Activated T-cell treated with anti-CD3 and anti-CD28 coated beads for 4 hours (primary cell): ENCODE measurements around the gene RIN3.

Experiments used
- DNase-seq: peaks from one replicate; pipeline ENCODE4 v3.0.0-alpha.2; 2020

The RIN3 gene

DNA sequence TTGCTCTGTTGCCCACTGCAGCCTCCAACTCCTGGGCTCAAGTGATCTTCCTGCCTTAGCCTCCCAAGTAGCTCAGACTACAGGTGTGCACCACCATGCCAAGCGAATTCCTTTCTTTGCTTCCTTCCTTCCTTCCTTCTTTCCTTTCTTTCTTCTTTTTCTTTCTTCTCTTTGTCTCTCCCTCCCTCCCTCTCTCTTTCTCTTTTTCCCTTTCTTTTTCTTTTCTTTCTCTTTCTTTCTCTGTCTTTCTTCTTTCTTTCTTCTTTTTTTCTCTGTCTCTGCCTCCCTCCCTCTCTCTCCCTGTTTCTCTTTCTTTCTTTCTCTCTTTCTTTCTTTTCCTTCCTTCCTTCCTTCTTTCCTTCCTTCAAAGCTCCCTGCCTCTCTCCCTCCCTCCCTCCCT is 182.0 kb downstream of the RIN3 start:
- no peak for DNase-seq

- no peak for DNase-seq
Observed at GRCh38 chr14:92696366-92696765, 182.8 kb downstream of the RIN3 start.

DNA sequence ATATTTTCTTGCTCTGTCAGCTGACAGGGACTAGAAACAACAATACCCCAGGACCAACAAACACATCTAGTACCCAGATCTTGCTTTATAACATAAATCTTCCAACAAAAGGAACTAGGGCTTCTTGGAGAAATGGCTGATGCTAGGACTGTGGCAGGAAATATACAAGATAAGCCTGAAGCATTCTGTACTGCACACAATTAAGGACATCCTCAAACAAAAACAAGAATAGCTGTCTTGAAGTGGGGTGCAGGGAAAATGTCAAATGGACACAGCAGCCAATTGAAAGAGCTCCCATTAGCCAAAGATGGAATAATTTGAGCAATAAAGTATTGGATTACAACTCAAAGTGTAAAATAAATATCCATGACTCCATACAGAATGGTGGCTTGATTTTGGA is 184.8 kb downstream of the RIN3 start:
- no peak for DNase-seq

GRCh38 chr14:92701826-92702225 is 188.2 kb downstream of the RIN3 start:
- no peak for DNase-seq

DNA sequence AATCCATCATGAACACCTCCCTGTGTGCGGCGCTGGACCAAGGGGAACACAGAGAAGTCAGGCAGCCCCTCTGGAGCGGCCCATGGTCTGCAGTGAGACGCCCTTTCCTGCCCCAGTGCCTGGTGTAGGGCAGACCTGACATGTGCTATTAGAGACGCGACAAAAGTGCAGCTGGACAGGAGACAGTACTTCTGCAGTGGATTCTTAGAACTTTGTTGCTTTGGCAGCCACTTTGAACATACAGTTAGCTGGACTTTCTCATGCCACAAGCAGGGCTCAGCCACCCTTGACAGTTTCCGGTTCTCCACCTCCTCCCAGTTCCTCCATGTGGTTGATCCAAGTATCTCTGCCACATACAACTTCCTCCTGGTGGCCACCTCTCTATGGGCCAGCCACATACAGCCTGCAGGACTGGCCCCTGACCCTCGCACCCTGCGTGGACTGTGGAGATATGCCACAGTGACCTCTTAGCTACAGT is 188.9 kb downstream of the RIN3 start:
- no peak for DNase-seq

DNA sequence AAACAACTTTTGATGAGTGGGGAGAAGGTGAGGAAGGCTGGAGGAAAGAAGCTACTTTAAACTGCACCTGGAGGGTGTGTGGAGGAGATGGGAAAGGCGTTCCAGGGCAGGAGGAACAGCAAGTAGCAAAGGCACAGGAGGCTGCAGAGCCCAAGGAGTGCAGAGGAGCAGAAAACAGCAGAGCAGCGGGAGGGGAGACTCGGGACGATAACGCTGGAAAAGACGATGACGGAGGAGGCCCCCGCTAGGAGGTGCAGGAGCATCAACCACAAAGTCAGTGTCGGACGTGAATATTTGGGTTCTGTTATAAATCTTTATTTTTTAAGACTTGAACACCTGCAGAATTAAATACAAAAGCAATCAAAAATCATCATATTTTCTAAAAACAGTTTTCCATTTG is 189.9 kb downstream of the RIN3 start:
- no peak for DNase-seq

DNA sequence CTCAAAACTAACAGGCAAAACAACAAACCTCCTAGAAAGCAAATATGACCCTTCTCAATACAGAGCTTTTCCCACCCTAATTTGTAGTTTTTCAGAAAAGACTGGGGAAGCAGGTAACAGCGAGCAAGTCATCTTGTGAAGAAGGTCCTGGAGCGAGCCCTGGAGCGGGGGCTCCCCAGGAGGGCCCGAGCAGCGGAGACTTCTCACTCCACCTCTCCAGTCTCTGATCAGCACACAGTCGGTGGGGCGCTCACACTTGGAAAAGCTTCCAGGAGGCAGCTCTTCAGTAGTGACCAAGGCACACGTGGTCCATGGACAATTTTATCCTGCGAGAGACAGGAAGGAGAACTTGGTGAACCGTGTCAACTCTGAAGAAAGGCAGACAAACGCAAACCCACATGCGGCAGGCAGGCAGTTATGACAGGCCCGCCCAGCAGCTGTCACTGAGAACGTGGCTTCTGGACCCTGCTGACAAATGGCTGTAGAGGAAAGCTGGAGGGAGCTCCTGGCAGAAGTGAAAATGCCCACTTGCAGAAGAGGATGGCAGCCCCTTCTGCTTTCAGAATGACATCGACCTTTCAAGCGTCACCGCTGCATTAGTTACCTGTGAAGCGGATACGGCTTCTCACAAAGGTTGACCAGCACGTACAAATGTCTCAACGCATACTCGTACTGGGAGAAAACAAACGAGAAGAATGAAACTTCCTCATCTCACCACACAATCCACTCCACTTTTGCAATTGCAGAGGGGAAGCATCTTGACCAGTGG is 190.6 kb downstream of the RIN3 start:
- DNase-seq = no peak

DNA sequence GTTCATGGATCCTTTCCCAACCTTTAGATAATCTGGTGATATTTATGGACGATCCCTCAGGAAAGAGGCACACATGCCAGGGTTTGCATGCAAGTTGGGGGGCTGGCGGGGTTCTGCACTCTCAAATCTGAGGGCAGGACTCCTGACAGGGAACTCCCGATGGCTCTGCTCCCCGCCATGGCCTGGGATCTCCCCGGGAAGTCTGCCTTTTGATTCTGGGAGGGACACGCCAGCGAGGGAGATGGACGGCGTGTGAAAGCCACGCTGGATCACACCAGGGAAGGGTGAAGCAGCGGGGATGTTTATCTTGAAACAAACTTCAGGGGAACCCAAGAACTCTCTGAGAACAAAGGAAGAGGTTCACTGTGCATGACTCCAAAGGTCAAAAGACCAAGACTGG is 191.2 kb downstream of the RIN3 start:
- DNase-seq = no peak

- no peak for DNase-seq
Observed at GRCh38 chr14:92706386-92706785, 192.8 kb downstream of the RIN3 start.

GRCh38 chr14:92709340-92710000 is 195.9 kb downstream of the RIN3 start:
- DNase-seq = no peak

- DNase-seq = no peak
Observed at GRCh38 chr14:92710001-92710341, 196.4 kb downstream of the RIN3 start.

DNA sequence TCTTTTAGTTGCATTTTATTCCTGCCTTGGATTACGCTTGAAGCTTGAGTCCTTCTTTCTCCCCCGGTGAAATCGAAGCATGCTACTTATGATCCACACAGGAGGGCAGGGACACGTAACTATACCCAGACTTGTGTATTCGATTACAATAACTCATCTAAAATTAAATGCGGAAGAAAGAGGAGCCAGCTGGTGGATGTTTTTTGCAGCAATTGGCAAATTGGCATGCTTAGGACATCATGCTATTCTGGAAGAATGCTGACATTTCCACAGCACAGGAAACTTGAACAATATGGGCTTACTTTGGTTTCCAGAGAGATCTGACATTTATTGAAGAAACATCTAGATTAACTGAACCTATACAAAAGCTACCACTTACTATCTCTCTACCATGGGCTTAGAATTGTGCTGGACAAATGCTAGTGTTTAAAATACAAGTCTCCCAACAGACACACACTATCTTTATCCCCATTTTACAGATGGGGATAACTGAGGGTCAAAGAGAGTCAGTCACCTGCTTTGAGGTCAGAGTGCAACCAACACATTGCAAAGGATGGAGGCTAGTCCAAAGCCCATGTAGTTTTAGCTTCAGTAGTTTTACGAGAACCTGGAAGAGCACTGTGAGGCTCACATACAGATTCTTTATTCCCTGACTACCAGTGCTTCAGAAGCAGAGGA is 198.5 kb downstream of the RIN3 start:
- no peak for DNase-seq

GRCh38 chr14:92712654-92713051 is 199.1 kb downstream of the RIN3 start:
- DNase-seq = no peak

DNA sequence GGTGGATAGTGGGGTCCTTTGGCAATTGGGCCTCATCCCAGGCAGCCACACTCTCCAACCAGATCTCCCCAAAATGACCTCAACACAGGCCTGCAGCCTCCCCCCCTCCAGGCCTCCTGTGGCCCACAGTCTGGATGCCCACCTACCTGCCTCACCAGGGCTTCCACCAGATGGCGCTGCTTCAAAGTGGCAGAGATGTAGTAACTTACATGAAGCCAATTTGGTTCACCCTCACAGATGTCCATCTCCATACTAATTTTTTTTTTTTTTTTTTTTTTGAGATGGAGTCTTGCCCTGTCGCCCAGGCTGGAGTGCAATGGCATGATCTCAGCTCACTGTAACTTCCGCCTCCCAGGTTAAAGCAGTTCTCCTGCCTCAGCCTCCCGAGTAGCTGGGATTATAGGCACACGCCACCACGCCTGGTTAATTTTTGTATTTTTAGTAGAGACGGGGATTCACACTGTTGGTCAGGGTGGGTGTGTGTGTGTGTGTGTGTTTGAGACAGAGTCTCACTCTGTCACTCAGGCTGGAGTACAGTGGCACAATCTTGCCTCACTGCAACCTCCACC is 201.2 kb downstream of the RIN3 start:
- peak; percentile 78 for DNase-seq

GRCh38 chr14:92716131-92716530 is 202.6 kb downstream of the RIN3 start:
- DNase-seq = no peak

GRCh38 chr14:92717571-92718042 is 204.0 kb downstream of the RIN3 start:
- DNase-seq = no peak

DNA sequence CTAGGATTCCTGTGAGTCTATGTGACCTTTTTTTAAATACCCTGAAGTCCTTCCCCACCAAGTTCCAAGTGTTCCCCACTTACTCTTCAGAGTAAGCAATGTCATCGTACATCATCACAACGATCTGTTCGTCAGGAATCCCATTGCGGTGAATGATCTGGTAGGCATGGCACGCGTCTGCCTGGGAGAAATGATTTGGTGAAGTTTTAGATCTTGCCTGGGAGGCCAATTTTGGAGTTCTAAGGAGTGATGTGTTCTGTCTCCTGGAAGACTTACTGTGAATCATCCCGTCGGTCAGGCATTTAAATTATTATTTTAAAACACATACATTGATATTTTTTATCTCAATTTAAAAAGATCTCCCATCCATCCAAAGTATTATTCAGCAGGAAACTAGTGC is 205.1 kb downstream of the RIN3 start:
- no peak for DNase-seq

DNA sequence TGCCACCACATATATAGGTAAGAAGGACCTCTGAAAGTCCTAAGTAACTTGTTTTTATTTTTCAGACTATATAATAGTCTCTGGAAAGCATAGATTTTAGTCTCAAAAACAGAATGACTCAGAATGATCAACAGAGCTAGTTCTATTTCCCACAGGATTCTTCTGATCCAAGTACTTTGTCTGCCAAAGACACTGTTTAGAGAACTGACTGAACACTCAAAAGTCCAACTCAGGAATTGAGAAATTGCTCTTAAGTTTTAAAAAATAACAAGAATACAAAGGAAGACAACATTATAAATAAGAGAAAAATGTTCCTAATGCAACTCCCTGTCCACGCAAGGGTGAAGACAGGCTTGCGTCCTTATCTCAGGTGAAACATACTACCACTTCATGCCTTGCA is 205.8 kb downstream of the RIN3 start:
- no peak for DNase-seq

- DNase-seq = no peak
Observed at GRCh38 chr14:92719890-92720323, 206.3 kb downstream of the RIN3 start.

DNA sequence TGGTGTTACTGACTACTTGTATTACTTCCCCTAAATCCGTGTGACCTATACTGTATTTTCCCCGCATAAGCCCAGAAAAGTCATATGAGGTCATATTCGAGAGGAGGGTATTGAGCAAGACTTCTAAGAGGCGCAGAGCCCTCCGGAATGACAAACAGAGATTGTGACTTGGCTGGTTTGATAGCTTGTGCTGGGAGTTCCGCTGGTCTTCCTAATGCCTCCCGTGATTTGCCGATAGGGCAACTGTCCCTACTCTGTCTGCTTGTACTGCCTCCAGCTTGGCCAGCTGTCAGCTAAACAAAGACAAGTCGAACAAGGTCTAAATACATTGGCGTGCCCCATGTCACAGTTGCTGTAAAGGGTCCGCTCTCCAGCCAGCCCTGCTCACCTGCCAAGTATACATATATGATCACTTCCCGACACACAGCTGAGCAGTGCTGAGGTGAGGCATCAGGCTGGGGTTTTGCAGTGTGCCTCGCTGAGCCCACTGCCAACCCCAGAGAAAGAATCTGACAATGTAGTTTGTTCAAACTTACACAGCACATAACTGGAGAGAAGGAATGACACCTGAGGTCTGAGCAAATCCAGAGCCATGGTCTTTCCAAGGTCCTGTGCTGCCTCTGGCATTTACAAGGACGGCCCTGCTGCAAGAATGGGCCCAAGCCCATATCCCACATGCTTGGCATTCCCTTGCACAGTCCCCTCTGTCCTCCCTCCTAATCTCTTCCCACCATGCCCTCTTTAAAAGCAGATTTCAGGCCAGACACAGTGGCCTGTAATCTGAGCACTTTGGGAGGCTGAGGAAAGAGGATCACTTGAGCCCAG is 211.1 kb downstream of the RIN3 start:
- no peak for DNase-seq

GRCh38 chr14:92726135-92726932 is 212.8 kb downstream of the RIN3 start:
- peak; percentile 3 for DNase-seq

GRCh38 chr14:92726933-92727262 is 213.3 kb downstream of the RIN3 start:
- no peak for DNase-seq
